8988T (cell line): Measurements from ENCODE around the gene RNF126.
"Not testable (repeated sequence)": the region's sequence is repeated elsewhere in the genome, so short reads cannot be mapped to it uniquely, and the experiment has no call there.

ENCODE experiments used
- DNase-seq: peaks from one replicate; pipeline ENCODE4 v3.0.0; 2011

RNF126 gene

GRCh38 chr19:624433-625109, 38.4 kb downstream of the RNF126 start:
- no peak for DNase-seq

- DNase-seq, result no peak
Measured at GRCh38 chr19:623974-624373, 39.0 kb downstream of the RNF126 start.

DNA sequence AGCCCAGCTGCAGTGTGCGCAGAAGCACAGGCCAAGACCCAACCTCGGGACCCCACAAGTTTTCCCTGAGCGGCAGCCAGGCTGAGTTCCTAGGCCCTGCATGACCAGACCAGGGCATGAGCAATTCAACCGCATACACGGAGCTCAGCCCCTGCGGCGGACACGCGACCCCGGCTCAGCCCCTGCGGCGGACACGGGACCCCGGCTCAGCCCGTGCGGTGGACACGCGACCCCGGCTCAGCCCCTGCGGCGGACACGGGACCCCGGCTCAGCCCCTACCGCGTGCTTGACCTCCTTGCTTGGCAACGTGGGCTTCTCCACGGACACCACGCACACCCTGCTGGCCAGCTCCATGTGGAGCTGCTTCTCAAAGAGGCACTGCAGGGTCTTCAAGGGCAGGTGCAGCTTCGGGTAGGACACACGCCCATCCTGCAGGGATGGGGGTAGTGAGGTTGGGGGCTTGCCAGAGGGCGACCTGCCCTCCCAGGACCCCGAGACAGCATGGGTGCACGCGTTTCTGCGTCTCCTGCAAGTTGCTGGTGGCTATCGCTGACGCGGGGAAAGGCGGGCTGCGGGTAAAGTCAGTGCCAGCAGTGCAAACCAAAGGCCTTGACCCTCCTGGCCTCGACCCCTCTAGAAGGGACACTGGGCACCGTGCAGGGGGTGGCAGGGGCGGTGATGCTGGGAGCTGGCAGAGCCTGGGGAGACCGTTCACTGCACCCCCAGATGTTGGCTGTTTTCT, 39.7 kb downstream of the RNF126 start:
- DNase-seq, result no peak

DNA sequence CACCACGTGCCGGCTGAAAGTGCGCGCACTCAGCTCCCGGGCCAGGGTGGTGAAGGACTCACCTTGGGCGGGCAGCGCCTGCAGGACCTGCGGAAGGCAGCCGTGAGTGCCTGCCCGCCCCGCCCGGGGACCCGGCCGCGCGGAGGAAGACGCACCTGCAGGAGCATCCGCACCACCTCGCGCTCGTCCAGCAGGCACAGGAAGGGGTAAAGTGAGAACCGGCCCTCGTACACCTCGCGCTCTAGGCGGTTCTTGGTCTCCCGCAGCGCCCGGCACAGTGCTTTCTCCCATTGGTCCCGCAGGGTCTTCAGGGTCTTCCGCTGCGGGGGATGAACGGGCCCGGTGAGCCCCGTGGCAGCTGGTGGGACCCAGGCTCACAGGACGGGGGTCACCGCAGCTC, 40.3 kb downstream of the RNF126 start:
- DNase-seq, result no peak

GRCh38 chr19:621819-622218, 41.2 kb downstream of the RNF126 start:
- no peak for DNase-seq

- DNase-seq, result not testable (repeated sequence)
Measured at GRCh38 chr19:621191-621590, 41.8 kb downstream of the RNF126 start.

DNA sequence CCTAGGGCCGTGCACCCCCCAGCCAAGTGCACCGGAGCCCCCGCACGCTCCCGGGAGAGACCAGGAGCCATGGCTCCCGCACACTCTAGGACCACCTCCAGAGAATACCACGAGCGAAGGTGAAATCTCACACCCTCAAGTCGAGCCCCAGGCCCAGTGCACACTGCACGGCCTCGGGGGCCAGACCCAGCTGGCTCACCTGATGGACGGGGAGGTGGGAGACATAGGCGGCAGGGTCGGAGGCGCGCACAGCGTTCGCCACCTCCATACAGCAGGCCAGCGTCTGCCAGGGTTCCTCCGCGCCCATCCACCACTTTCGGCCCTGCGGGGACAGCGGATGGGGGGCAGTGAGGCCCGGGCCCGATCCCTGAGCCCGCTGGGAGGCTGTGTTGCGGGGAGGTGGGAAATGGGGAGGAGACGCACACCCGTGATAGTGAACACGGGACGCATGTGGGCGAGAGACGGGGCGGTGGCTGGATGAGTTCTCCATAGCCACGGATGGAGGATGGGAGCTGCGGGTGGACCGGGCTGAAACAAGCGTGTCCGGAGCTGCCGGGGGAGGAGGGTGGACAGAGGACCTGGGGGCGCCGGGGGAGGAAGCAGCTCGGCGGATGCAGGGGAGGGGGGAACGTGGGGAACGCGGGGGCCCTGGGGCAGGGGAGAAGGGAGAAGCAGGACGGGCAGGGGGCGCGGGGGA, 42.7 kb downstream of the RNF126 start:
- DNase-seq, result no peak

- DNase-seq, result no peak
Measured at GRCh38 chr19:619286-620002, 43.6 kb downstream of the RNF126 start.

- no peak for DNase-seq
Measured at GRCh38 chr19:618674-619285, 44.2 kb downstream of the RNF126 start.

- DNase-seq, result no peak
Measured at GRCh38 chr19:618247-618619, 44.8 kb downstream of the RNF126 start.

DNA sequence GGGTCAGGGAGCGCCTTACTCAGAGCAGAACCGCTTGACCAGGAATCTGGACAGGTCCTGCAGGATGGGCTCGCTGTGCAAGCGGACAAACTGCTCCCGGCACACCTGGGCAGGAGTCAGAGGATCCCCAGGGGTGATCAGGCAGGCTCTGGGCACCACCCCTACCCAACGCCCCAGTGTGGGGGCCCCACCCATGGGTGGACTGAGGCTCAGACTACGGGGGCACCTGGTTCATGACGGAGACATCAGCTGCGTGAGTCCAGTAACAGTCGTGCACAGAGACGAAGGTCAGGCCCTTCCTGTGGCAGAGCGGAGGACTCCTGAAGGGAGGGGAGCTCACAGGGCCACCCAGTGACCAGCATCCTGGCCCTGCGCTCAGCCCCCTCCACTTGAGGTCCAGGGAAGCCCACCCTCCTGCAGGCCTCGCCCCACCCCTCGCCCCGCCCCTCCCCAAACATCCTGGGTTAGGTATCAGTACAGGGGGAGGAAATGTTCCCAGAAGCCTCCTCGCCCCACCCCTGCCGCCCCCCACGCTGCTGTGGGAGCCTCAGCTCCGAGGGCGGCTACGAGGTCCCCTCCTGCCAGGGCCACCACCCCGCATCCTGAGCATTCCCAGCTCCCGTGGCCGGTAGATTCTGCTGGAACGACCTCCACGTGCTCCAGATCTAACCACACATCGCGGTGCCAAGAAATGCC, 45.3 kb downstream of the RNF126 start:
- DNase-seq, result no peak

DNA sequence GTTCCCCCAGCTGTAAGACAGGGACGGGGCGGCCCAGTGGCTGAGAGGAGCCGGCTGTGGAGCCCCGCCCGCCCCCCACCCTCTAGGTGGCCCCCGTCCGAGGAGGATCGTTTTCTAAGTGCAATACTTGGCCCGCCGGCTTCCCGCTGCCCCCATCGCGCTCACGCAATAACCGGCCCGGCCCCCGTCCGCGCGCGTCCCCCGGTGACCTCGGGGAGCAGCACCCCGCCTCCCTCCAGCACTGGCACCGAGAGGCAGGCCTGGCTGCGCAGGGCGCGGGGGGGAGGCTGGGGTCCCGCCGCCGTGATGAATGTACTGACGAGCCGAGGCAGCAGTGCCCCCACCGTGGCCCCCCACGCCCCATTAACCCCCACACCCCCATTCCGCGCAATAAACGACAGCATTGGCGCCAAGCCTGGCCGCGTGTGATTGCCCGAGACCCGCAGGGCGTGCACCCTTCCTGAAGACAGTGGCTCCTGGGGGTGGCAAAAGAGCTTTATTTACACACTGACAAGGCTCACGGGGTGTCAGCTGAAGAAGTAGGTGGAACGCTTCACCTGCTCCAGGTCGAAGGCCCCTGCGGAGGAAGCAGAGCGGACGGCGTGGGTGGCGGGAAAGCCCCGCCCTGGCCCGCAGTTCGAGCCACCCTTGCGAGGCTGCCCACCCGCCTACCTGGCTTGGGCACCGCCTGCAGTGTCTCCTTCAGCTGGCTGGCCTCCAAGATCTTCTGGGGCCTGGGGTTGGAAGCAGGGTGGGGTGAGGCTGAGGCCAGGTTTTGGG, 46.1 kb downstream of the RNF126 start:
- DNase-seq, result no peak

GRCh38 chr19:616062-616700, 46.8 kb downstream of the RNF126 start:
- no peak for DNase-seq

DNA sequence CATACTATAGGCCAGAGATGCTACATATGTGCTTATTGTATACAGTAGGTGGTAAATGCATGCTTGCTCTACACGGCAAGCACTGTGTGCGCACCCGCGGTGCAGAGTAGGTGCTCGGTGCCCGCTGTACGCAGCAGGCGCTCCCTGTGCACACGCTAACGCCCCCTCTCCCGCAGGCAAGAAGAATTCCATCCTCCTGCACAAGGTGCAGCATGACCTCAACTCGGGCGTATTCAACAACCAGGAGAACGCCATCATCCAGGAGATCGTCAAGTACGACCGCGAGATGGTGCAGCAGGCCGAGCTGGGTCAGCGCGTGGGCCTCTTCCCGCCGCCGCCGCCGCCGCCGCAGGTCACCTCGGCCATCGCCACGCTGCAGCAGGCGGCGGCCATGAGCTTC, 47.4 kb downstream of the RNF126 start:
- no peak for DNase-seq

DNA sequence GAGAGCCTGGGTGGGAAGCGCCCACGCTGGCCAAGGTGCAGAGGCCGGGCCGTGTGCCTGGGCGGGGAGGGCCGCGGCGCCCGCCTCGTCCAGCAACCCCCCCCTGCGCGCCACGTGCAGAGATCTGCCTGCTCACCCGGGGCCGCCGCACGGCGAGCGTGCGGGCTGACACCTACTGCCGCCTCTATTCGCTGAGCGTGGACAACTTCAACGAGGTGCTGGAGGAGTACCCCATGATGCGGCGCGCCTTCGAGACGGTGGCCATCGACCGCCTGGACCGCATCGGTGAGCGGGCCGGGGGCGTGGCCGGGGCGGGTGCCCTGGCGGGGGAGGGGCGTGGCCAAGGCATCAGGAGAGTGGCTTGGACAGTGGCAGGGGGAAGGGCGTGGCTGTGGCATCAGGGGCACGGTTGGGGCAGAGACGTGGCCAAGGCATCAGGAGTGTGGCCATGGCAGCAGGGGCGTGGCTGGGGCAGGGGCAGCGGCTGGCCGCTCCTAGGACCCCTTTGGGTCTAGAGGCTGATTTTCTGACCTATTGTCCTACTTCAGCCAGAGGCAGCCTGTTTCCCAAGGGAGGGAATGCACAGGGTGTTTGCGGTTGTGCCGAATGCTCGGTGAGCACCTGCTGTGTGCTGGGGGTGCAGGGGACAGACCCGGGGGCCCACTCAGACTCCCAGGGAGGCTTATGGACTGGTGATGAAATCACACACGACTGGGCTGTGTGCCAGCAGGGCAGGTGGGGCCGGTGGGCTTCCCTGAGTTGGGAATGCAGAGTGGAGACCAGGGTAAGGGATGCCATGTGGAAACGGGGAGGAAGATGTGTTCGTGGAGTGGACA, 49.1 kb downstream of the RNF126 start:
- DNase-seq, result no peak

DNA sequence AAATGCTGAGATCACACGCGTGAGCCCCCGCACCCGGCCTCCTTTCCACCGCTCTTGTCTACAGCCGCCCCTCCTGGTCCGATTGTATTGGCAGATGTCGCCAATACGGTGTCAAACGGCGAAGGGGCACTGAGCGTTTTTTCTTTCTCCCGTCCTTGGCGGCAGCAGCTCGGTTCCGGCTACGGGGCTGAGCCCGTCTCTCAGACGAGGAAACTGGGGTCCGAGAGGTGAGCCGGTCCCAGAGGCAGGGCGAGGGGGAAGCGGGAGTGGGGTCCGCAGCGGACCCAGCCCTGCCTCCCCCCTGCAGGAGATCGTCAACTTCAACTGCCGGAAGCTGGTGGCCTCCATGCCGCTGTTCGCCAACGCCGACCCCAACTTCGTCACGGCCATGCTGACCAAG, 50.1 kb downstream of the RNF126 start:
- no peak for DNase-seq

DNA sequence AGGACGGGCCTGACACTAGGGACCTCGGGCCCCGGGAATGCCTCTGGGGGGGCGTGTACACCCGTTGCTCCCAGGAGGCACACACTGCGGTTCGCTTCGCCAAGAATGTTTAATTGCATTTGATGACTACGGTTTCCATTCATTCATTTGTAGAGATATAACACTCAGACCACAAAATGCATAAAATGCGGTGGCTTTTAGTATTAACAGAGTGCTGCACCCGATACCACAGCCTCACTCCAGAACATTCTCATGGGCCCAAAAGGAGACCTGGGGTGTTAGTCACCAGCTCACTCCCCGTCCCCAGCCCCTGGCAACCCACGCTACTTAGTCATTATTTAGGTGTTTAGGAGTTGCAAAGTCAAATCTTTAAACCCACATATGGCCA, 51.5 kb downstream of the RNF126 start:
- no peak for DNase-seq

DNA sequence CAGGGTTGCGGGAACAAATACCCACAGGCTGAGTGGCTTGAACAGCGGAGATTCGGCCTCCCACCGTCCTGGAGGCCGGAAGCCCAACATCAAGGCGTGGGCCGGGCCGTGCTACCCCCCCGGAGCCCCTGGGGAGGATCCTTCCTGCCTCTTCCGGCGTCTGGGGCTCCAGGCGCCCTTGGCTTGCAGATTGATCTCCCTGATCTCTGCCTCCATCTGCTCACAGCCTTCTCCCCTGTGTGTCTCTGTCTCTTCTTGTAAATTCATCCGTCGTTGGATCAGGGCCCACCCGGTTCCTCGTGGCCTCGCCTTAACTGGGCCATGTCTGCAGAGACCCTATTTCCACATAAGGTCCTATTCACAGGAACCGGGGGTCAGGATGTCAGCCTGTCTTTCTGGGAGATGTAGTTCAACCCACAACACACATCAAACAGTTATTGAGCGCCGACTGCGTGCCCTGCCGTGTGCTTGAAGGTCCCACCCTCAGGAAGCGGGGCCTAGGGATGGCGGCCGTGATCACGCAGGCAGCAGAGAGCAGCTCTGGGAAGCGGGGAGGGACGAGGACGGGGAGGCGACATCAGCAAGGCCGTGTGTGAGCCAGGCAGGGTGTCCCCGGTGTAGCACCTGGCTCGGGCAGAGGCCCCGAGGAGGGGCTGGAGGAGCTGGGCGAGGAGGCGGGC, 52.1 kb downstream of the RNF126 start:
- no peak for DNase-seq

GRCh38 chr19:610071-610800, 52.8 kb downstream of the RNF126 start:
- DNase-seq, result no peak
